GM13977 (cell line): ENCODE measurements around the gene ANKS3.

ENCODE experiments used
- DNase-seq: peaks from one replicate; pipeline ENCODE4 v3.0.0; 2012; ENCODE audit warnings: low spot score
- CTCF ChIP-seq: IDR thresholded peaks from 2 replicates; pipeline ENCODE4 v1.5.1; 2012; ENCODE audit warnings: mild to moderate bottlenecking, control low read depth; ENCODE audit not compliant: insufficient read depth; ENCODE audit errors: extremely low read depth, missing control alignments
- in situ Hi-C: fragments of 300-500 bp; cut with MboI; formaldehyde crosslinking; loops from one replicate; pipeline ENCODE4 v1.12.0; 2022; ENCODE audit warnings: low sequenced_read_pairs, low pct_unique_long_range_greater_than_20kb, mixed read lengths, inconsistent platforms; ENCODE audit not compliant: unreplicated experiment

Gene ANKS3

GRCh38 chr16:4748682-4749411 lies 14.8 kb upstream of the ANKS3 start:
- no peak for DNase-seq
- in situ Hi-C loops = loop anchor here (25.0 kb wide), 1 partner anchor 313 kb away; the partner anchor contains the start of genes ALG1 and C16orf89
- no peak for TF ChIP-seq CTCF

DNA sequence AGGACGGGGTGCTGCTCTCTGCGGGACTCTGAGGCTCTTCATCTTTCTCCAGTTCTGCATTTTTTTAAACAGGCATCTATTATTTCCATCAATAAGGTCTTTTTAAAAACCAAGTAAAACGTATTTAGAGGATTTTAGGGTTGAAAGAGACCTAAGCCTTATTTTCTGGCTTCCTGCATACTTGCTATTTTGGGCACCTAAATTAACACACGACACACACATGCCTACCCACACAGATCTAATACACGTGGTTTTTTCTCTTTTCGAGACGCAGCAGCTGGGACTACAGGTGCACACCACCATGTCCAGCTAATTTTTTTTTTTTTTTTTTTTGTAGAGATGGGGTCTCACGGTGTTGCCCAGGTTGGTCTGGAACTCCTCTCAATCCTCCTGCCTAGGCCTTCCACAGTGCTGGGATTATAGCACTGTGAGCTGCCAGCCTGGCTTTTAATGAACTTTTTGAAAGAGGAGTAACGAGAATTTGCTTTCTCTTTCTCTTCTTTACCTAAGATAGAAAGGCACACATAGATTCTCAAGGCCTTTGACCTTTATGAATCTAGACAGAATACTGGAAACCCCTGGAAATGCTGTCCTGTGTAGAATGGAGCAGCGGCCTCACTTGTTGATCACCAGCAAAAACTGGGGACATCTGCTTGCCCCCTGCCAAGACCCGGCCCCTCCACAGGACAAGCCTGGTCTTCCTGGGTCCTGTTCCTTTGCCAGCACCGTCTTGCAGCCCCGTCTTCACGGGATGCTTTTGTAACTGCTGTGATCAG lies 14.0 kb upstream of the ANKS3 start:
- DNase-seq = no peak
- in situ Hi-C loops = loop anchor here (25.0 kb wide), 1 partner anchor 314 kb away; the partner anchor contains the start of genes ALG1 and C16orf89
- TF ChIP-seq CTCF = no peak

DNA sequence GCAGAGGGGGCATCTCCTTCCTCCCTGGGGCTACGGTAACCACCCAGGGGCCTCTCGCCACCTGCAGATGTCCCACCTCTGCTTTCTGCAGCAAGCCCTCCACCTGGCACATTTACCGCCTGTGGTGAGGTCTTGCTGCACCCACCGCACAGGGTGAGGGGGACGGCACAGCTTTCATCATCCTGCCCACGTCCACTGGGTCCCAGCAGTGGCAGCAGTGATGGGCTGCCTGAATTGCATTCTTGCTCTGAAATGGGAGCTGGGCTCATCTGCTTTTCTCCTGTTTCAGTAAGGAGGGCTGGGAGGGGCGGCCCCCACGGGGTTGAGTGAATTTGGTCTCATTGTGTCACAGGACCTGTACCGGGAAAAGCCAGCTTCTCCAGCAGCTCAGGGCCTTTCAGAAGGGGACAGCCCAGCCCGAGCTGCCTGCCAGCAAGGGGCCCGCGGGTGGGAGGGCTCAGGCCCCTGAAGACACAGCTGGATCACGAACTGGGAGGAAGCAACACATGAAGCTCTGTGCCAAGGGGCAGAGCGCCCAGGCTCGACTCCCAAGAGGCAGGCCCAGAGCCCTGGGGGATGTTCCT lies 13.0 kb upstream of the ANKS3 start:
- in situ Hi-C loops = loop anchor here (25.0 kb wide), 1 partner anchor 315 kb away; the partner anchor contains the start of genes ALG1 and C16orf89
- DNase-seq = no peak
- TF ChIP-seq CTCF = no peak

- no peak for TF ChIP-seq CTCF
- DNase-seq = no peak
- in situ Hi-C loops = loop anchor here (25.0 kb wide), 1 partner anchor 316 kb away; the partner anchor contains the start of genes ALG1 and C16orf89
These were observed 12.1 kb upstream of the ANKS3 start for GRCh38 chr16:4746215-4746614.

- in situ Hi-C loops = loop anchor here (25.0 kb wide), 1 partner anchor 317 kb away; the partner anchor contains the start of genes ALG1 and C16orf89
- TF ChIP-seq CTCF = no peak
- DNase-seq = no peak
These were observed 11.2 kb upstream of the ANKS3 start for GRCh38 chr16:4745274-4745569.

GRCh38 chr16:4744555-4745273 lies 10.6 kb upstream of the ANKS3 start:
- no peak for TF ChIP-seq CTCF
- in situ Hi-C loops = loop anchor here (25.0 kb wide), 1 partner anchor 318 kb away; the partner anchor contains the start of genes ALG1 and C16orf89
- DNase-seq = no peak
